Measurements from ENCODE around the gene CST9.

CST9 gene, protein sequence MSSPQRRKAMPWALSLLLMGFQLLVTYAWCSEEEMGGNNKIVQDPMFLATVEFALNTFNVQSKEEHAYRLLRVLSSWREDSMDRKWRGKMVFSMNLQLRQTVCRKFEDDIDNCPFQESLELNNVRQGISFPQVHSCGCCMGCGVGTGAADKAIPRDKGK

DNA sequence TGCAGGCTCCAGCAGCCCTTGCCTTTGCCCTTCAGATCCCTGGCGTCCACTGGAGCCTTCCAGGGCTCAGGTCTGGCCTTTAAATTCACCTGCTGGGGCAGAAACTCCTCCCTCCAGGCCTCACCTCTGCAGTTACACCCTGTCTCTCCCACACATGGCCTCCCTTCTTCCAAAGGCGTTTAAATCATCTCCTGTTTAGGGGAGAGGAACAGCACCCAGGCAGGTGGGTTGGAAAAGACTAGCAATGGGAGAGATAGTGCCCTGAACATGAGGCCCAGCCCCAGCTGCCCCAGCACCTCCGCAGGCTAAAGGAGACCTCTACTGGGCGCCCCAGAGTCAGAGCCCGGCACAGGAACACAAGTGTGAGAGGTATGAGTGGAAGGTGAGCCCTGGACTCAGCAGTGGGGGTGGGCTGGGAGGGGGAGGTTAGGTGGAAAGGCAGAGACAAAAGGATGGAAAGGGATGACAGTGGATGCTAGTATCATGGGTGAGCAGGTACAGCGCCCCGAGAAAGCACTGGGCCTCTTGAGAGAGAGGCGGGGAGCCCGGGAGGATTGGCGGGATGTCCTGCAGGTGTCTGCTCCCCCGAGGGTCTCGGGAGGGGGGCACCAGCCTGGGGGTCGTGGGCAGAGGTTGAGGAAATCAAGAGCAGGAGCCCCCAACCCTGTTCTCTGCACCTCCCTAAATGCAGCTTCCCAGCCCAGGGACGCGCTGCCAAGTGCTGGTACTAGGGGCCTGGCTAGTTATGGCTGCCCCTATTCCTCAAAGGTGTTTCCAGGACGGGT lies at the start of gene CST9:
TSS of gene CST9 (minus strand) at position 51 of the 785 bp plus-strand sequence. CDS start 53 bp downstream, outside the sequence.
- no peak for DNase-seq (ENCODE audit: low read depth)
- no peak within 1 kb of the TSS for H3K4me3 ChIP-seq (ENCODE audit: low read depth, low read length)
- TF ChIP-seq, protein P1, sequence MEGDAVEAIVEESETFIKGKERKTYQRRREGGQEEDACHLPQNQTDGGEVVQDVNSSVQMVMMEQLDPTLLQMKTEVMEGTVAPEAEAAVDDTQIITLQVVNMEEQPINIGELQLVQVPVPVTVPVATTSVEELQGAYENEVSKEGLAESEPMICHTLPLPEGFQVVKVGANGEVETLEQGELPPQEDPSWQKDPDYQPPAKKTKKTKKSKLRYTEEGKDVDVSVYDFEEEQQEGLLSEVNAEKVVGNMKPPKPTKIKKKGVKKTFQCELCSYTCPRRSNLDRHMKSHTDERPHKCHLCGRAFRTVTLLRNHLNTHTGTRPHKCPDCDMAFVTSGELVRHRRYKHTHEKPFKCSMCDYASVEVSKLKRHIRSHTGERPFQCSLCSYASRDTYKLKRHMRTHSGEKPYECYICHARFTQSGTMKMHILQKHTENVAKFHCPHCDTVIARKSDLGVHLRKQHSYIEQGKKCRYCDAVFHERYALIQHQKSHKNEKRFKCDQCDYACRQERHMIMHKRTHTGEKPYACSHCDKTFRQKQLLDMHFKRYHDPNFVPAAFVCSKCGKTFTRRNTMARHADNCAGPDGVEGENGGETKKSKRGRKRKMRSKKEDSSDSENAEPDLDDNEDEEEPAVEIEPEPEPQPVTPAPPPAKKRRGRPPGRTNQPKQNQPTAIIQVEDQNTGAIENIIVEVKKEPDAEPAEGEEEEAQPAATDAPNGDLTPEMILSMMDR (conservative IDR thresholded peaks at IDR 0.05; ENCODE audit: low read depth, low read length): no peak

GRCh38 chr20:23654717-23655116 lies 49.0 kb upstream of the CST9 start:
- no peak for DNase-seq (ENCODE audit: low read depth)
- TF ChIP-seq, protein P1 (conservative IDR thresholded peaks at IDR 0.05; ENCODE audit: low read depth, low read length): no peak
- no peak overlapping the region for H3K4me3 ChIP-seq (ENCODE audit: low read depth, low read length)

DNA sequence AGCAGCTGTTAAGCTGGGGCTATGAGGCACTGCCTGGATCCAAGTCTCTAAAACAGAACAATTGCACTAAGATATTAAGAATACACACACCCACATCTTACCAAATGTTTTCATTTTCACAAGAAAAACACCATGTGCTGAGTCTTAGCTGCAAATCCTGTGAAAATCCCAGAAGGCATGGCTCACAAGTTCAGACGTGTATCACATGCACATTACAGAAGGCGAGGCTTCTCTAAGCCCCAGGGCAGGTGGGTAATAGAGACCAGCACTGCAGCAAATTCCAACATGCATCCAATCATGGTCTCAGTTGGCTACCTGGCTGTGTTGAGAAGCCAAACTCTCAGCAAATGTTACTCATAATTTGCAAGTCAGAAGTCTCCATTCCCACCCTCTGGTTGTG lies 48.3 kb upstream of the CST9 start:
- DNase-seq (ENCODE audit: low read depth): no peak
- TF ChIP-seq, protein P1 (conservative IDR thresholded peaks at IDR 0.05; ENCODE audit: low read depth, low read length): no peak
- H3K4me3 ChIP-seq (ENCODE audit: low read depth, low read length): no peak overlapping the region

DNA sequence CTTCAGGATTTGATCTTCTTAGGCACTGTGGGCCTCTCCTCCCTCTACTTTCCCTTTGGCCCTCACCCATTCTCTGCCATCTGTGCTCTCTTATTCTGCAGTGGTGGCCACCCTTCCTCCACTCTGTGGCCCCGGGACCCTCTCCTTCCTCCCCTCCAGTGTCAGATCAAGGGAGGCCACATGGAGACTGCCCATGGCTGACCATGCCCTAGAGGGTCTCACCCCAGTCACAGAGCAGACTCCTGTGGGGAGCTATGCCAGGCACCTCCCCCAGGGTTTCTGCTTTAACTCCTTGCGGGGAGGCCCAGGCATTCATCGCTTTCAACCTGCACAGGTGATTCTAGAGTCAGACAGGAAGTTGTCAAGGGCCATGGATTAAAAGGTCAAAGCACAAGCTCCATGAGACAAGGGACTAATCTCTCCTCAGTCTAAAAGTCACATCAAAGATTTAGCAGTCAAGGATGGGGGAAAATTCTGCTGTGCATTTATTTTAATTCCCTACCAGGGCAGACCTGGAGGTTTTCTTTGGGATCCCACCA lies 47.8 kb upstream of the CST9 start:
- TF ChIP-seq, protein P1 (conservative IDR thresholded peaks at IDR 0.05; ENCODE audit: low read depth, low read length): no peak
- H3K4me3 ChIP-seq (ENCODE audit: low read depth, low read length): no peak overlapping the region
- DNase-seq (ENCODE audit: low read depth): no peak

- DNase-seq (ENCODE audit: low read depth): no peak
- TF ChIP-seq, protein P1 (conservative IDR thresholded peaks at IDR 0.05; ENCODE audit: low read depth, low read length): no peak
- no peak overlapping the region for H3K4me3 ChIP-seq (ENCODE audit: low read depth, low read length)
Observed at GRCh38 chr20:23652926-23653325, 47.2 kb upstream of the CST9 start.

GRCh38 chr20:23652371-23652770 lies 46.7 kb upstream of the CST9 start:
- no peak for DNase-seq (ENCODE audit: low read depth)
- TF ChIP-seq, protein P1 (conservative IDR thresholded peaks at IDR 0.05; ENCODE audit: low read depth, low read length): no peak
- H3K4me3 ChIP-seq (ENCODE audit: low read depth, low read length): no peak overlapping the region

Data from choroid plexus epithelial cell (primary cell).